VCaP (cell line): ENCODE measurements around the gene MAU2.

Experiments used
- H3K27ac ChIP-seq: fragments of 450-650 bp; 2 replicates; pipeline ENCODE4 v1.5.1; 2017
- TF ChIP-seq, protein P1 (sequence below): fragments of 450-650 bp; conservative IDR thresholded peaks from 2 replicates; pipeline ENCODE4 v1.5.1; 2017; ENCODE audit warnings: mild to moderate bottlenecking, moderate library complexity

The MAU2 gene

DNA sequence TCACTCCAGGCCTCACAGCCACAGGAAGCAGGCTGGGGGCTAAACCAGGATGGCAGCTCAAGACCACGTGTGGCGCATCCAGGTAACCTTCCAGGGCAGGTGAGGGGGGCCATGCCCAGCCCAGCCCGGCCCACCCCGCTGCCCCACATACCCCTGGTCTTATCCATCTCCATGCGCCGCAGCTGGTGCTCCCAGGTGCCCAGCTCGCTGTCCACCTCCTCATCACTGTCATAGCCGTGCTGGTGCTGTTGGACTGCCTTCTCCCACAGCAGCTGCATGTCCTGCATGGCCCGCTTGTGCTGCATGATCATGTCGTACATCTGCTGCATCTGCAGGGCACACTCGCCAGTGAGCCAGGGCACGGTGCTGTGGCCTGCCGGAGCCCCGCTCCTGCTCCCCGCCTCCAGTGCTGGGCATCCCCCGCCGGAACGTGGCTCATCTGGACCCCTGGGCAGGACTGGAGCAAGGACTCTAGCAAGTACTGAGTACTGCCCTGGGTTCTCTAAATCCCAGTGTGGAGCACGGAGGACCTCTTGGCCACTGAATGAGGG lies 41.5 kb upstream of the MAU2 start:
- TF ChIP-seq, protein P1, sequence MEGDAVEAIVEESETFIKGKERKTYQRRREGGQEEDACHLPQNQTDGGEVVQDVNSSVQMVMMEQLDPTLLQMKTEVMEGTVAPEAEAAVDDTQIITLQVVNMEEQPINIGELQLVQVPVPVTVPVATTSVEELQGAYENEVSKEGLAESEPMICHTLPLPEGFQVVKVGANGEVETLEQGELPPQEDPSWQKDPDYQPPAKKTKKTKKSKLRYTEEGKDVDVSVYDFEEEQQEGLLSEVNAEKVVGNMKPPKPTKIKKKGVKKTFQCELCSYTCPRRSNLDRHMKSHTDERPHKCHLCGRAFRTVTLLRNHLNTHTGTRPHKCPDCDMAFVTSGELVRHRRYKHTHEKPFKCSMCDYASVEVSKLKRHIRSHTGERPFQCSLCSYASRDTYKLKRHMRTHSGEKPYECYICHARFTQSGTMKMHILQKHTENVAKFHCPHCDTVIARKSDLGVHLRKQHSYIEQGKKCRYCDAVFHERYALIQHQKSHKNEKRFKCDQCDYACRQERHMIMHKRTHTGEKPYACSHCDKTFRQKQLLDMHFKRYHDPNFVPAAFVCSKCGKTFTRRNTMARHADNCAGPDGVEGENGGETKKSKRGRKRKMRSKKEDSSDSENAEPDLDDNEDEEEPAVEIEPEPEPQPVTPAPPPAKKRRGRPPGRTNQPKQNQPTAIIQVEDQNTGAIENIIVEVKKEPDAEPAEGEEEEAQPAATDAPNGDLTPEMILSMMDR, result no peak

DNA sequence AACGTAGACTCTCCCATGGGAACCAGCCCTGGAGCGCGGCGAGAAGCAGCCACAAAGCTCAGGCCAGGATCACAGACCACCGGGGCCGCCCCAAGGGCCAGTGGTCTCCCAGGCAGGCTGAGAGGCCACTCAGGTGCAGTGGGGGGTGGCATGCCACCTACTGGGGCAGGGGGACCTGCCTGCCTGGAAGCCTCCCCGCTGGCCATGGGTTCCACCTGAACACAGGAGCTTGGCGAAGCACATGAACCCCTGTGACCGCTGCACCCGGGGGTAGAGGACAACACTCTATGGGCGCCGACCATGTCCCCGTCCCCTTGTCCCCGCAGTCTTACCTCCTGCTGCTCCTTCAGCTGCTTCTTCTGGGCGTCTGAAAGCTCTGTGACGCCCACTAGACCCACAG lies 40.8 kb upstream of the MAU2 start:
- H3K27ac ChIP-seq, result no peak overlapping the region
- TF ChIP-seq, protein P1, result no peak

More for the DNA sequence above, 41.5 kb upstream of the MAU2 start:
- H3K27ac ChIP-seq, result no peak overlapping the region

DNA sequence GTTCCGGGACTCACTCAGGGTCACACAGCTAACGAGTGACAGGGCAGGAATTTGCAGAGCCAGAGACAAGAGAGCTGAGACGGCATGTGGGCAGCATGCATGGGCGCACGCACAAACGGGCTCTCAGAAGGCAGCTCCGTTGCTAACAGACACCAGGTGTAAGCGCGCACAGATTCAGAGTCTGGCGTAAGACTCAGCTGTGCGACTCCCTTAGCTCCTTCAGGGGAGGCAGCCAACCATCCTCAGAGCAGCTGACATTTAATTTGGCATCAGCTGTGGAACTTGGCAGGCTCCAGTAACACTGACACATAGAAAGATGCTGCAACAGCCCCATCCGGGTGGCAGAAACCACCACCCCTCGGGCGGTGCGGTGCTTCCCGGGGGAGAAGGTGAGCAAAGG lies 40.1 kb upstream of the MAU2 start:
- TF ChIP-seq, protein P1, result no peak
- H3K27ac ChIP-seq, result no peak overlapping the region

DNA sequence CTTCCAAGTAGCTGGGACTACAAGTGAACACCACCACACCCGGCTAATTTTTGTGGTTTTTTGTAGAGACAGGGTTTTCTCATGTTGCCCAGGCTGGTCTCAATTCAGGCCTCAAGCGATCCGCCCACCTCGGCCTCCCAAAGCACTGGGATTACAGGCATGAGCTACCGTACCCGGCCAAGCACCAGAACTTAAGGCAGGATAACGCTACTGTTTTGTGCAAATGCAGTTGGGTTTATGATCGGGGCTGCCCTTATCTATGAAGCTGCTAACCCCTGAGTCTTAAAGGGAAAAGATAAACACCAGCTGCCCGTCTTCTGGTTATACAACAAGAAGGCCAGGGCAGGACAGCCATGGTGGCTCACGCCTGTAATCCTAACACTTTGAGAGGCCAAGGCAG lies 34.9 kb upstream of the MAU2 start:
- TF ChIP-seq, protein P1, result no peak
- H3K27ac ChIP-seq, result no peak overlapping the region

DNA sequence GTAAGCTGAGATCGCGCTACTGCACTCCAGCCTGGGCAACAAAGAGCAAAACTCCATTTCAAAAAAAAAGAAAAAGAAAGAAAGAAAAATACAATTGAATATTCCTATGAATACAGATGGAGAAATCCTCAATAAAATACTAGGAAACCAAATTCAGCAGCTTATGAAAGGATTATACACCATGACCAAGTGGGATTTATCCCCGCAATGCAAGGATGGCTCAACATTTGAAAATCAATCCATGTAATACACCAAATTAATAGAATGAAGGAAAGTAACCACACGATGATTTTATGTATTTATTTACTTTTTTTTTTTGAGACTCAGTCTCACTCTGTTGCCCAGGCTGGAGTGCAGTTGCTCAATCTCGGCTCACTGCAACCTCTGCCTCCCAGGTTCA lies 28.0 kb upstream of the MAU2 start:
- H3K27ac ChIP-seq, result no peak overlapping the region
- TF ChIP-seq, protein P1, result no peak

DNA sequence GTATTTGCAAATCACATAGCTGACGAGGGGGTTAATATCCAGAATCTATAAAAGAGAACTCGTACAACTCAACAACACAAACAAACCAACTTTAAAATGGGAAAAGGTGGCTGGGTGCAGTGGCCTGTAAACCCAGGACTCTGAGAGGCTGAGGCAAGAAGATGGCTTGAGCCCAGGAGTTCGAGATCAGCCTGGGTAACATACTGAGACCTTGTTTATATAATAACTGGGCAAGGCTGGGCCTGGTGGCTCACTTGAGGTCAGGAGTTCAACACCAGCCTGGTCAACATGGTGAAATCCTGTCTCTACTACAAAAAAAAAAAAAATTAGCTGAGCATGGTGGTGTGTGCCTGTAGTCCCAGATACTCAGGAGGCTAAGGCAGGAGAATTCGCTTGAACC lies 25.7 kb upstream of the MAU2 start:
- TF ChIP-seq, protein P1, result no peak
- no peak overlapping the region for H3K27ac ChIP-seq

DNA sequence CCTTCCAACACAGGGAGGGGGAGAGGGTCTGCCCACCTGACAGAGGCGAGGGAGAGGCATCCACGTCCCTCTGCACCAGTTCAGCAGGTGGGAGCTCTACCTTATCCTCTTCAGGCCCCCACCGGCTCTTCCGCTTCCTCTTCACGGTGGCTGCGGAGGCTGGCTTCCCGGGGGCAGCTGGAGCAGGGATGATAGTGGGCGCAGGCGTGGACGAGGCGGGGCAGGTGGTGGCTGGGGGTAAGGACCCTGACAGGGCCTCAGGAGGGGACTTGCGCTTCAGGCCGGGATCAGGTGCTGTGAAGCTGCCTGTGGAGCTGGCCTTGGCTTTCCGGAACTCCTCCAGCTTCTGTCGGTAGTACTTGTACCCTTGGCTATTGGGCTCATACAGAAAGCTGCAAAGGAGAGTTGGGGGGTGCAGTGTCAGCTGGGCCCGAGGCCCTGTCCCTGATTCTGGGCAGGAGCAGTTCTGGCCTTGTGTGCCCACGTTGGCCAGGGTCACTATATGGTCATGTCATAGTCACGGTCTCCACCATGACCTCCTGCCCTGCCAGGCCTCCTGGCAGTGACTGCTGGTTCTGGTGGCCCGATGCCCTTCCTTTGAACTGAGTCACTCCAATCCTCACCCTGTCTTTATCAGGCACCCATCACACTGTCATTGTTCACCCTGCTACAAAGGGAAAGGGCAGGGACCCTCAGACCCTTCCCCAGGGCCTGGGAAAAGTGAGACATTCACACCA lies 23.5 kb upstream of the MAU2 start:
- no peak overlapping the region for H3K27ac ChIP-seq
- TF ChIP-seq, protein P1, result no peak
